D721Med (cell line): ENCODE data around the gene AP2S1.
"Not testable (repeated sequence)": the region's sequence is repeated elsewhere in the genome, so short reads cannot be mapped to it uniquely, and the experiment has no call there.

ENCODE experiments used
- DNase-seq: peaks from one replicate; pipeline ENCODE4 v3.0.0; 2011; ENCODE audit warnings: low spot score; ENCODE audit not compliant: insufficient read length
- FAIRE-seq: peaks from 2 replicates; lab custom pipeline; 2011; peaks lifted over from hg19 to GRCh38; lab: Jason Lieb, UNC
- TF ChIP-seq, protein P1 (sequence below): IDR thresholded peaks from 2 replicates; pipeline ENCODE4 v1.5.1; 2012; ENCODE audit warnings: mild to moderate bottlenecking, control low read depth; ENCODE audit not compliant: insufficient read depth; ENCODE audit errors: missing control alignments

Gene AP2S1

DNA sequence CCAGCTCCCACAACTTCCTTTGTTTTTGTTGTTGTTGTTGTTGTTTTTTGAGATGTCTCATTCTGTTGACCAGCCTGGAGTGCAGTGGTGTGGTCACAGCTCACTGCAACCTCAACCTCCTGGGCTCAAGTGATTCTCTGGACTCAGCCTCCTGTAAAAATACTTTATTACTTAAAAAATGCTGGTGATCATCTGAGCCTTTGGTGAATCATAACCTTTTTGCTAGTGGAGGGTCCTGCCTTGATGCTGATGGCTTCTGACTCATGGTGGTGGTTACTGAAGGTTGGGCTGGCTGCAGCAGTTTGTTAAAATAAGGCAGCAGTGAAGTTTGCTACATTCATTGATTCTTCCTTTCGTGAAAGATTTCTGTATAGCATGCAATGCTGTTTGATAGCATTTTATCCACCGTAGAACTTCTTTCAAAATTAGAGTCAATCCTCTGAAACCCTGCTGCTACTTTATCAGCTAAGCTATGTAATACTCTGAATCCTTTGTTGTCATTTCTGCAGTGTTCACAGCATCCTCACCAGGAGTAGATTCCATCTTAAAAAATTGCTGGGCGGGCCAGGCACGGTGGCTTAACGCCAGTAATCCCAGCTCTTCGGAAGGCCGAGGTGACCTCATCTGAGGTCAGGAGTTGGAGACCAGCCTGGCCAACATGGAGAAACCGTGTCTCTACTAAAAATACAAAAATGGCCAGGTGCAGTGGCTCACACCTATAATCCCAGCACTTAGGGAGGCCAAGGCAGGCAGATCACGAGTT, 28.1 kb upstream of the AP2S1 start:
- TF ChIP-seq, protein P1, sequence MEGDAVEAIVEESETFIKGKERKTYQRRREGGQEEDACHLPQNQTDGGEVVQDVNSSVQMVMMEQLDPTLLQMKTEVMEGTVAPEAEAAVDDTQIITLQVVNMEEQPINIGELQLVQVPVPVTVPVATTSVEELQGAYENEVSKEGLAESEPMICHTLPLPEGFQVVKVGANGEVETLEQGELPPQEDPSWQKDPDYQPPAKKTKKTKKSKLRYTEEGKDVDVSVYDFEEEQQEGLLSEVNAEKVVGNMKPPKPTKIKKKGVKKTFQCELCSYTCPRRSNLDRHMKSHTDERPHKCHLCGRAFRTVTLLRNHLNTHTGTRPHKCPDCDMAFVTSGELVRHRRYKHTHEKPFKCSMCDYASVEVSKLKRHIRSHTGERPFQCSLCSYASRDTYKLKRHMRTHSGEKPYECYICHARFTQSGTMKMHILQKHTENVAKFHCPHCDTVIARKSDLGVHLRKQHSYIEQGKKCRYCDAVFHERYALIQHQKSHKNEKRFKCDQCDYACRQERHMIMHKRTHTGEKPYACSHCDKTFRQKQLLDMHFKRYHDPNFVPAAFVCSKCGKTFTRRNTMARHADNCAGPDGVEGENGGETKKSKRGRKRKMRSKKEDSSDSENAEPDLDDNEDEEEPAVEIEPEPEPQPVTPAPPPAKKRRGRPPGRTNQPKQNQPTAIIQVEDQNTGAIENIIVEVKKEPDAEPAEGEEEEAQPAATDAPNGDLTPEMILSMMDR: no peak
- FAIRE-seq: no peak
- DNase-seq: no peak

DNA sequence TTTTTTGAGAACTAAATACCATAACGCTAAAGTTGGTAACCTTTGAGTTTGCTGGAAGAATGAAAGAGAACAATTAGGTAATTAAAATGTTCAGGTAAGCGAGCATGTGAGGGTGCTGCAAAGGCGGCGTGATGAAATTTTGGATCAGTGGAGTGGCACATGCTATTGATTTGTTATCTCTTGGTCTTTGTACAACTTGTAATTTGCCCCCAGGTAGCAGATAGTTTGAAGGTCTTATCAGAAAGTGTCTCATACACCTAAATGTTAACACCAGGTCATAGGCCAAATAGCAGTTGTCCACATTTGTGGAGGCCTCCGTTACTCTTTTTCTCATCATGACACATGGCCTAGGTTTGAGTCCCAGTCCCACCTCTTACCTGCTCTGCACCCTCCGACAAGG, 25.0 kb upstream of the AP2S1 start:
- no peak for FAIRE-seq
- TF ChIP-seq, protein P1: no peak
- DNase-seq: no peak

DNA sequence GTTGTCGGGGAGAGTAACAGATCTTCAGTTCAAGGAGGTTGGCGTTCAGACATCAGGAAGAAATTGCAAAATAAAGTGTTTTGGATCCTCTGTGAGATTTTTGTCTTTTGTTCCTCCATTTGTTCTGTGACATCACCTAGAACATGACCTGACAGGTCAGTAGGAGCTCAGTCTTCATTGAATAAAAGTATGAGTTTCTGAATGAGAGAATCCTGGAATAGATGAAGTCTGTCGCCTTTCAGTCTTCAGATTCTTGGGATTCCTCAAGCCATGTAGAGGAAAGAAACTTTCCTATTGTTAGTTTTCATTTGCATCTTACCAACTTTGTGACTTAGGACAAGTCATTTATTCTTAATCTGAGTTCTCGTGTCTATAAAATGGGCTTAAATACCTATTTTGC, 24.6 kb upstream of the AP2S1 start:
- FAIRE-seq (no peak), DNase-seq (no peak)
- TF ChIP-seq, protein P1: no peak

DNA sequence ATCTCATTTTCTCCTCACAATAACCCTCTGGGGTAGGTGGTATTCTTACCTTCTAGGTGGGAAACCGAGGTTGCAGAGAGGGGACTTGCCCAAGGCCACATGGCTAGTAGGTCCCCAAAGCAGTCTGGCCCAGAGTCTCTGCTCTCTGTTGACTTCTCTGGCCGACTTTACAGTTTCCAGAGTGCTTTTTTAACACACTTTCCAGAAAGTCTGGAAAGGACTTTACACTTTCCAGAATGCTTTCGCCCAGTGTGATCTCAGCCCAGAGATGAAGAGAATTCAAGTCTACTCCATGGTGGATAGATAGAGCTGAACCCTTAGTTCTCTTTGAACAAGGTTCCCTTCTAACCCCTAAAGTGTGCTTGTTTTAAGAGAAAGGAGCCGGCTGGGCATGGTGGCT, 22.3 kb upstream of the AP2S1 start:
- TF ChIP-seq, protein P1: no peak
- no peak for FAIRE-seq
- no peak for DNase-seq

DNA sequence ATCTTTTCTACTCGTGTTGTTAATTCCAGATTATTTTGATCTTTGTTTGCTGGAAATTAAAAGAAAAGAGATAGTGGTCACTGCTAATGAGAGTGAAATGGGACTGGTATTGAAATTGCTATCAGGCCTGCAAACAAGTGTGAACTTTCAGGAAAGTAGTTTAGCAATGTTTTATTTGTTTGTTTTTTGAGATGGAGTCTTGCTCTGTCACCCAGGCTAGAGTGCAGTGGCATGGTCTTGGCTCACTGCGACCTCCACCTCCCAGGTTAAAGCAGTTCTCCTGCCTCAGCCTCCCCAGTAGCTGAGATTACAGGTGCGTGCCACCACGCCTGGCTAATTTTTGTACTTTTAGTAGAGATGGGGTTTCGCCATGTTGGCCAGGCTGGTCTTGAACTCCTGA, 20.5 kb upstream of the AP2S1 start:
- not testable (repeated sequence) for FAIRE-seq, DNase-seq

DNA sequence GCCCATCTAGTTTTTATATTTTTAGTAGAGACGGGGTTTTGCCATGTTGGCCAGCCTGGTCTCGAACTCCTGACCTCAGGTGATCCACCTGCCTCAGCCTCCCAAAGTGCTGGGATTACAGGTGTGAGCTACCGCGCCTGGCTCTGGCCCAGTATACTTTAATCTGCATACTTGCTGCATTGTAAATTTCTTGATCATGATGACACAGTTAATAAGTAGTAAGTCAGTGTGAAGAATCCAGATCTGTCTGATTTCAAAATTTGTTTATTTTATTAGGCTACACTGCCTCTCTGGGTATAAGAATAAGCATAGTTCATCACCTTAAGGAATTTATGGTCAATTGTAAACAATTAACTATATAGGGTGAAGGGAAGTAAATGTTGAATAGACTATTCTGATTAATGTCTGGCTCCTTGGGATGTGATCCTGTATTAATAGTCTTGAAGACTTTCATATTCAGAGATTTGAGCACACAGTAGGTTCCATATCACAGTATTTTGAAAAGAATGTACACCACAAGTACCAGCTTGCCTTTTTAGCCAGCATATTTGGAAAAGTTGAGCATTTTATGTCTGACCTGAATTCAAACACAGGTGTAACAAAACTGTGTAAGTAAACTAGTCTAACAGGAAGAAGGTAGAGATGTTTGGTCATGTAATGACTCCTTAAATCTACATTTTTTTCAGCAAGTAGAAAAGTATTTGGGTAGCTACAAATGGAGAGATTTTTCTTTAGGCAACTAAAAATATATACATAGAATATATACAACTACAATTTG, 17.6 kb upstream of the AP2S1 start:
- TF ChIP-seq, protein P1: no peak
- no peak for FAIRE-seq
- no peak for DNase-seq

DNA sequence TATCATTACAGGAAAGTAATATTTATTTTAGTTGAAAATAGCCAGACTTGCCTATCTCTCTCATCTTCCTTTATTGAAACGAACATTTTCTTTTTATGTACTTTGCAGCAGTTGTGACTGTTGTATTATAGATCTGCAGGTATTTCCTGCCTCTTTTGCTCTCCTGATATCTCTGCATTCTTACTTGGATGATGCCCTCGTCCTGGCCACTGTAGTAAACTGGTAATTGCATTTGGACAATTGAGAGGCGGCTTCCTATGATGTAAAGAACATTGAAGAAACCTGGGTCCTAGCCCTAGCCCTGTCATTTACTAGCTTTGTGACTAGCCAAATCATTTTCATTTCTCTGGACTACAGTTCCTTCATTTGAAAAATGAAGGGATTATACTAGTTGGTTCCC, 16.5 kb upstream of the AP2S1 start:
- TF ChIP-seq, protein P1: no peak
- FAIRE-seq (no peak), DNase-seq (no peak)
